ENCODE data around the gene CEP76. TPM values are rescaled to one million over a fixed set of nuclear protein-coding genes. Genes with fewer than 3 reads are reported as not detected.

CEP76 gene
- total and polyA plus RNA-seq, 2 experiments from 2014 or later = 11.2 to 25.9 TPM

- Mint-ChIP-seq H3K4me3 (no peak overlapping the region), H3K4me1 (peaks cover 18% of the 10 kb centered on the region), H3K9me3 (no peaks in the 10 kb centered on the region; the same call in 2 of the 3 replicates), H3K27me3 (ENCODE audit: insufficient read depth, low read depth, poor library complexity) (peaks cover 22% of the 10 kb centered on the region), H3K27ac (no peak overlapping the region), H3K36me3 (ENCODE audit: low read depth) (peaks cover 3% of the 10 kb centered on the region; the same call in 1 of the 3 replicates)
- Histone ChIP-seq H3F3A (replicated peaks; ENCODE audit: low read depth) (peaks cover 4% of the 10 kb centered on the region), H3K4me3 (no peak overlapping the region), H3K36me3 (ENCODE audit: insufficient read depth) (no peaks in the 10 kb centered on the region), H4K20me1 (replicated peaks; ENCODE audit: insufficient read depth) (peaks cover 5% of the 10 kb centered on the region; the same call in 1 of the 2 replicates), H3K4me2 (no peak overlapping the region), H3K27me3 (ENCODE audit: insufficient read depth) (peaks cover 21% of the 10 kb centered on the region), H3K27ac (ENCODE audit: low read depth) (no peak overlapping the region), H3K4me1 (ENCODE audit: insufficient read depth) (peaks cover 4% of the 10 kb centered on the region; the same call in 1 of the 2 replicates), H3K79me2 (replicated peaks; ENCODE audit: insufficient read depth) (peaks cover 18% of the 10 kb centered on the region), H2AFZ (no peak overlapping the region), H3K9me2 (ENCODE audit: insufficient read depth) (no peaks in the 10 kb centered on the region)
- DNase-seq (ENCODE audit: low spot score) (peak; percentile 74), ATAC-seq (no peak)
- no peak for TF ChIP-seq POLR2AphosphoS5 (IDR thresholded peaks at IDR 0.05; ENCODE audit: low read depth)
- TF ChIP-seq CTCF (conservative IDR thresholded peaks at IDR 0.05; ENCODE audit: low read depth in 2 of 2) = peak; percentile 80 to 98
Measured at GRCh38 chr18:12659904-12660605, 42.5 kb downstream of the CEP76 start.

DNA sequence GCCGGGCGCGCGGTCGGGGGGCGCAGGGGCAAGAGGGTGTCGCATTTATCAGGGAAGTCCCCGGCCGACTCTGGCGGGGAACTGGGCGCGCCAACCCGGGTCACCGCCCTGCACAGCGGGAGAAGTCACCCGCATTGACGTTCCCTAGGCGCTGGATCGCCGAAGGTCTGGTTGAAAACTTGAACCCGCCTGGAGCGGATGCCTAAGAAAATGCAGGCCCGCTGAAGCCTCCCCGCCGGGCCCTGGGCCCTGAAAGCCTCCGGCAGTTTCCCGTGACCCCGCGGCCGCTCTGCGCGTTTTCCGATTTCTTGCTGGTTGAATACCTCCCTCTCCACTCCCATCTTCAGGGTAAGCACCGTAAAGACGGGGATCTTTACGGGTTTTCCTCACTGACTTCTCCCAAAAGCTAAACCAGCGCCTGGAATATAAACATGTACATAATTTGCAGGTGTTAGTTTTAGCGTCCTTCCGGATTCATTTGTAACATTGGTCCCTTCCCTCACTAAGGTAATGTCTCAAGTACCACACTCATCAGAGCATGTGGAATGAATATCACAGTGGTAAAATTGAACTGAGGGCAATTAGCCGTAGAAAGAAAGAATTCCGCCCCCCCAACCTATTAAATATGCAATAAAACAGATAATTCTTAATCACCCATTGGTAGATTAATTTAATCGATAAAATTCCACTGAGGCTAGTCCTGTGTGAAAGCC is 43.9 kb downstream of the CEP76 start:
- Histone ChIP-seq H3K4me1 (ENCODE audit: insufficient read depth) (peaks cover 4% of the 10 kb centered on the region; the same call in 1 of the 2 replicates), H3K9me2 (ENCODE audit: insufficient read depth) (no peaks in the 10 kb centered on the region), H3K79me2 (replicated peaks; ENCODE audit: insufficient read depth) (peaks cover 27% of the 10 kb centered on the region), H3K27ac (ENCODE audit: low read depth) (no peak overlapping the region; the same call in 1 of the 2 replicates), H3K27me3 (ENCODE audit: insufficient read depth) (peaks cover 21% of the 10 kb centered on the region), H3F3A (replicated peaks; ENCODE audit: low read depth) (peaks cover 4% of the 10 kb centered on the region), H3K4me3 (peak overlapping the region; percentile 68), H3K36me3 (ENCODE audit: insufficient read depth) (no peaks in the 10 kb centered on the region), H4K20me1 (replicated peaks; ENCODE audit: insufficient read depth) (peaks cover 5% of the 10 kb centered on the region; the same call in 1 of the 2 replicates), H2AFZ (peak overlapping the region; percentile 76), H3K4me2 (peak overlapping the region; percentile 87)
- H3K27me3 Mint-ChIP-seq (ENCODE audit: insufficient read depth, low read depth, poor library complexity) = peaks cover 24% of the 10 kb centered on the region
- peaks cover 3% of the 10 kb centered on the region; the same call in 1 of the 3 replicates for H3K36me3 Mint-ChIP-seq (ENCODE audit: low read depth)
- no peak overlapping the region for H3K27ac Mint-ChIP-seq
- H3K9me3 Mint-ChIP-seq = no peaks in the 10 kb centered on the region; the same call in 2 of the 3 replicates
- DNase-seq (ENCODE audit: low spot score) (peak; percentile 82), ATAC-seq (peak; percentile 58)
- peak overlapping the region; percentile 88 for H3K4me3 Mint-ChIP-seq
- peaks cover 18% of the 10 kb centered on the region for H3K4me1 Mint-ChIP-seq
- TF ChIP-seq POLR2AphosphoS5 (IDR thresholded peaks at IDR 0.05; ENCODE audit: low read depth) (no peak), CTCF (conservative IDR thresholded peaks at IDR 0.05; ENCODE audit: low read depth in 2 of 2) (no peak), ETS1 (IDR thresholded peaks at IDR 0.05) (no peak)
